ENCODE measurements around the gene PAXIP1. TPM values are rescaled to one million over a fixed set of nuclear protein-coding genes. Genes with fewer than 3 reads are reported as not detected.
"Not testable (repeated sequence)": the region's sequence is repeated elsewhere in the genome, so short reads cannot be mapped to it uniquely, and the experiment has no call there.

The PAXIP1 gene
- total RNA-seq, 1 donor from 2014 or later, result 11.8 TPM

DNA sequence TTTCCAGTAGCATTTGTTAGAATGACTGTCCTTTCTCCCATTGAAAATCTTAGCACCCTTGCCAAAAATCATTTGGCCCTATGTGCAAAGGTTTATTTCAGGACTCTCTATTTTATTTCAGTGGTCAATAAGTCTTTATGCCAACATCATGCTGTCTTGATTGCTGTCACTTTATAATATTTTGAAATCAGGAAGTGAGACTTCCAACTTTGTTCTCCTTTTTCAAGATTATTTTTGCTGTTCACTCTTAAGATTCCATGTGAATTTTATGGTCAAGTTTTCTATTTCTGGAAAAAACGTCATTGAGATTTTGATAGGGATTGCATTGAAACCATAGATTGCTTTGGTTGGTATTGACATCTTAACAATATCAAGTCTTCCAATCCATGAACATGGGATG, 65.1 kb downstream of the PAXIP1 start:
- intact Hi-C loops (cut with DNase I), result no loop called here
- no peak overlapping the region for H3K27ac ChIP-seq
- peaks cover 2% of the 10 kb centered on the region for H3K36me3 ChIP-seq
- TF ChIP-seq, protein P1, sequence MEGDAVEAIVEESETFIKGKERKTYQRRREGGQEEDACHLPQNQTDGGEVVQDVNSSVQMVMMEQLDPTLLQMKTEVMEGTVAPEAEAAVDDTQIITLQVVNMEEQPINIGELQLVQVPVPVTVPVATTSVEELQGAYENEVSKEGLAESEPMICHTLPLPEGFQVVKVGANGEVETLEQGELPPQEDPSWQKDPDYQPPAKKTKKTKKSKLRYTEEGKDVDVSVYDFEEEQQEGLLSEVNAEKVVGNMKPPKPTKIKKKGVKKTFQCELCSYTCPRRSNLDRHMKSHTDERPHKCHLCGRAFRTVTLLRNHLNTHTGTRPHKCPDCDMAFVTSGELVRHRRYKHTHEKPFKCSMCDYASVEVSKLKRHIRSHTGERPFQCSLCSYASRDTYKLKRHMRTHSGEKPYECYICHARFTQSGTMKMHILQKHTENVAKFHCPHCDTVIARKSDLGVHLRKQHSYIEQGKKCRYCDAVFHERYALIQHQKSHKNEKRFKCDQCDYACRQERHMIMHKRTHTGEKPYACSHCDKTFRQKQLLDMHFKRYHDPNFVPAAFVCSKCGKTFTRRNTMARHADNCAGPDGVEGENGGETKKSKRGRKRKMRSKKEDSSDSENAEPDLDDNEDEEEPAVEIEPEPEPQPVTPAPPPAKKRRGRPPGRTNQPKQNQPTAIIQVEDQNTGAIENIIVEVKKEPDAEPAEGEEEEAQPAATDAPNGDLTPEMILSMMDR (IDR thresholded peaks at IDR 0.05), result no peak
- no peaks in the 10 kb centered on the region for H3K4me1 ChIP-seq
- no peaks in the 10 kb centered on the region for H3K9me3 ChIP-seq
- no peak overlapping the region for H3K4me3 ChIP-seq
- DNase-seq, result no peak
- no peak for ATAC-seq
- H3K27me3 ChIP-seq, result no peaks in the 10 kb centered on the region

DNA sequence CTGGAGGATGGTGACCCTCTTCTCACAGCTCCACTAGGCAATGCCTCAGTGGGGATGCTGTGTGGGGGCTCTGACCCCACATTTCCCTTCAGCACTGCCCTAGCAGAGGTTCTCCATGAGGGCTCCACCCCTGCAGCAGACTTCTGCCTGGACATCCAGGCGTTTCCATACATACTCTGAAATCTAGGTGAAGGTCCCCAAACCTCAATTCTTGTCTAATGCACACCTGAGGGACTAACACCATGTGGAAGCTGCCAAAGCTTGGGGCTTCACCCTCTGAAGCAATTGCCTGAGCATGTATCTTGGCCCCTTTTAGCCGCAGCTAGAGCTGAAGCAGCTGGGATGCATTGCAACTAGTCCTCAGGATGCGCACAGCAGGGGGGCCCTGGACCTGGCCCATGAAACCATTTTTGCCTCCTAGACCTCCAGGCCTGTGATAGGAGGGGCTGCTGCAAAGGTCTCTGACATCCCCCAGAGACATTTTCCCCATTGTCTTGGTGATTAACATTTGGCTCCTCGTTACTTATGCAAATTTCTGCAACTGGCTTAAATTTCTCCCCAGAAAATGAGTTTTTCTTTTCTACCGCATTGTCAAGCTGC, 68.5 kb downstream of the PAXIP1 start:
- H3K9me3 ChIP-seq; intact Hi-C loops (cut with DNase I); H3K27me3 ChIP-seq; H3K4me1 ChIP-seq; H3K36me3 ChIP-seq; H3K27ac ChIP-seq; H3K4me3 ChIP-seq; ATAC-seq; DNase-seq: not testable (repeated sequence)

DNA sequence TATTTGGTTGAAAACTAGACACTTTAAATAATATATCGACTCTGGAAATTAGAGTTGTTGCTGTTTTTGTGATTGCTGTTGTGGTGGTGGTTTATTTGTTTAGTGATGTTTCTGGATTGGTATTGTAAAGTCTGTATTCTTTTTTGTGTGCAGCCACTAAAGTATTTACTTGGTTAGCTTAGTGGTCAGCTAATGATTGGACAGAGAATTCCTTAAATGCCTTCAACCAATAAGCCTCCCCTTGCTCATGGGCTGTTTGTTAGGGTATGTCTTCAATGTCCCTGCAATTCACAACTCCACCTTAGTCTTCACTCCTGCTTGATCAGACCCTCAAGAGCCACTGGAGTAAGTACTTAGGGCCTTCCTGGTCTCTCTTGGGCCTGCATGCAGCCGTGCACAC, 71.0 kb downstream of the PAXIP1 start:
- ATAC-seq (no peak), DNase-seq (no peak)
- Histone ChIP-seq H3K9me3 (no peaks in the 10 kb centered on the region), H3K4me3 (no peak overlapping the region), H3K27ac (no peak overlapping the region), H3K27me3 (no peaks in the 10 kb centered on the region), H3K4me1 (no peaks in the 10 kb centered on the region), H3K36me3 (no peaks in the 10 kb centered on the region)
- TF ChIP-seq, protein P1 (IDR thresholded peaks at IDR 0.05), result no peak
- intact Hi-C loops (cut with DNase I), result no loop called here

DNA sequence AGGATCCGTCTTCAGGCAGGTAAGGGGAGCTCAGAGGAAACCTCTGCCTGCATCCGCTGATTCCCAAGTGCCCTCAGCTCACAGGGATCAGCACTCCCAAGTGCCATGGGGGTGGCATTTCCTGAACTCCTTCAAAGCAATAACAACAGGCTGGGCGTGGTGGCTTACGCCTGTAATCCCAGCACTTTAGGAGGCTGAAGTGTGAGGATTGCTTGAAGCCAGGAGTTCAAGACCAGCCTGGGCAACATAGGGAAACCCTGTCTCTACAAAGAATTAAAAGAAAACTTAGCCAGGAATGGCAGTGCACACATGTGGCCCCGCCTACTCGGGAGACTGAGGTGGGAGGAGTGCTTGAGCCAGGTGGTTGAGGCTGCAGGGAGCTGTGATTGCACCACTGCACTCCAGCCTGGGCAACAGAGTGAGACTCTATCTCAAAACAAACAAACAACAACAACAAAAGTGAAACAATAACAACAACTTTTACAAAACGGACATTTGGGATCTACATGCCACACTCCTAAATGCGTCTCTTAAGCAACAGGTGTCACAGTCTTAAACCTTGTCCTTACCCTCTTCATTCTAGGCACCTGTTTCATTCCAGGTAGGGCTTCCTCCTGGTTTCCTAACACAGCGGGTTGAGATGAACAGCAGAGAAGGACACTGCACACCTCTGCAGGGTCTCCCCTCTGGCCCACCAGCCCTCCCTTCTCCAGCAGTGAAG, 73.8 kb downstream of the PAXIP1 start:
- Histone ChIP-seq H3K27ac (peak overlapping the region; percentile 87), H3K36me3 (no peaks in the 10 kb centered on the region), H3K4me3 (peak overlapping the region; percentile 62), H3K4me1 (no peaks in the 10 kb centered on the region), H3K9me3 (no peaks in the 10 kb centered on the region), H3K27me3 (no peaks in the 10 kb centered on the region)
- ATAC-seq (peak; percentile 66), DNase-seq (no peak)
- intact Hi-C loops (cut with DNase I), result loop anchor here (10.0 kb wide), 1 partner anchor 416 kb away; no protein-coding TSS in a partner anchor
- TF ChIP-seq, protein P1 (IDR thresholded peaks at IDR 0.05), result no peak

DNA sequence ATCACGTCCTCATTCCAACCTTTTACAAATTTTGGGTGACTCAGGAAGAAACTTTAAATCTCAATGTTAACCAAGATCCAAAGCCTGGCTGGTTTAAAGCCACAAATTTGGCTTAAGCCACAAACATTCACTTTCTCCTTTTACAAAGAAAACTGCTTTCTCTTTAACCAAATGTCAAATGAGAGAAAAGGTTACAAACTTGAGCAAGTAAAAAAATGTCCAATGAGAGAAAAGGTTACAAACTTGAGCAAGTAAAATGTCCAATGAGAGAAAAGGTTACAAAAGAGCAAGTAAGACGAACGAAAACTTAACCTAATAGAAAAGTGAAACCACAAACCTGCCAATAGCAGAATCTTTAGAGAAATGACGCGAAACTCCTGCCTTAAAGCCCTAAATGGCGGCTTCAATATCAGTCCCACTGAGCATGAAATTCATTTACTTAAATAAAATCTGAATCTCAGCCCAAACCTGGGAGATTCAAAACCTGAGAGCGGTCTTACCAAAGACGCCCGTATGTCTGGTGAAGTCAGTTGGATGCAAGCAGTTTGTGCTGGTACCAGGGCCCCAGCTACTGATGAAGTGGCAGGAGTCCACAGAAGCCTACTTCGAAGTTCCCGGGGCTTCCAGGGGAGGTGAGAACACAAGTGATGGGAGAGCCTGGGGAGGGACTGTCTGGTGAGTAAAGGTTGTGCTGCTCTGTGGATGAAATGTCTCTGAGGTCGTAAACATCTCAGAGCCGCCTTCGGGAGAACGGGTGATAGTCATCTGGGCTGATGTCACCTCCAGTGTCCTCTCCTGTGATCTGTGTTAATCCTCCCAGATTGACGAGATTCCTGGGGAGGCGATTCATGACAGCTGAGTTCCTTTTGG, 74.6 kb downstream of the PAXIP1 start:
- H3K27me3 ChIP-seq, result no peaks in the 10 kb centered on the region
- no peaks in the 10 kb centered on the region for H3K36me3 ChIP-seq
- TF ChIP-seq, protein P1 (IDR thresholded peaks at IDR 0.05), result no peak
- peak overlapping the region; percentile 62 for H3K4me3 ChIP-seq
- intact Hi-C loops (cut with DNase I), result loop anchor here (10.0 kb wide), 1 partner anchor 416 kb away; no protein-coding TSS in a partner anchor
- no peaks in the 10 kb centered on the region for H3K9me3 ChIP-seq
- peak; percentile 87 for ATAC-seq
- H3K4me1 ChIP-seq, result no peaks in the 10 kb centered on the region
- no peak for DNase-seq
- peak overlapping the region; percentile 87 for H3K27ac ChIP-seq

Measured in upper lobe of right lung (tissue), 1 donor.